Esophagus squamous epithelium (tissue), 5 donors: Measurements from ENCODE around the gene SNTB2. TPM values are rescaled to one million over a fixed set of nuclear protein-coding genes. Genes with fewer than 3 reads are reported as not detected.
A peak's percentile ranks its signal among the peaks of the same experiment; 100 is the strongest.
"Not testable (repeated sequence)": the region's sequence is repeated elsewhere in the genome, so short reads cannot be mapped to it uniquely, and the experiment has no call there.

Experiments
- DNase-seq: peaks from one replicate; lab custom pipeline; 2025; lab: John Stamatoyannopoulos, UW
- H3K27ac ChIP-seq, 4 donors: fragments of 200-600 bp; sonication (generic); one replicate each; pipeline ENCODE4 v1.5.1; 2016 to 2019; ENCODE audit warnings: mild to moderate bottlenecking in 1 of 4
- H3K27me3 ChIP-seq, 4 donors: fragments of 200-600 bp; sonication (generic); 1 replicate in 3 of 4; 2 replicates in 1 of 4; pipeline versions ENCODE4 v1.5.1 to v1.6.0; 2017 to 2021; ENCODE audit warnings: antibody characterized with exemption in 1 of 4
- H3K36me3 ChIP-seq, 3 donors: fragments of 200-600 bp; sonication (generic); one replicate each; pipeline ENCODE4 v1.5.1; 2016 to 2019
- H3K4me1 ChIP-seq, 3 donors: fragments of 200-600 bp; sonication (generic); one replicate each; pipeline ENCODE4 v1.5.1; 2017 to 2019
- H3K4me3 ChIP-seq, 4 donors: fragments of 200-600 bp; sonication (generic); 1 replicate in 3 of 4; 2 replicates in 1 of 4; pipeline ENCODE4 v1.5.1; 2016 to 2019; ENCODE audit warnings: mild to moderate bottlenecking in 2 of 4, moderate library complexity in 1 of 4
- H3K9me3 ChIP-seq, 3 donors: fragments of 200-600 bp; sonication (generic); one replicate each; pipeline ENCODE4 v1.5.1; 2016 to 2019
- CTCF ChIP-seq, 6 experiments: fragments of 450-650 bp in 4 of 6; fragments of 200-600 bp in 2 of 6; sonication (generic) in 2 of 6; IDR thresholded peaks; one replicate each; pipeline ENCODE4 v1.5.1; 2016 to 2019; ENCODE audit warnings: antibody characterized with exemption in 6 of 6, mild to moderate bottlenecking in 4 of 6, moderate library complexity in 4 of 6
- POLR2A ChIP-seq, 4 donors: fragments of 450-650 bp; IDR thresholded peaks; one replicate each; pipeline ENCODE4 v1.6.1; 2017; ENCODE audit warnings: antibody characterized with exemption in 4 of 4, mild to moderate bottlenecking in 4 of 4, moderate library complexity in 3 of 4
- WGBS, 2 donors: methylation state at CpG; one replicate each; pipeline ENCODE4 v1.1.5; 2018; 5-methylcytosine and 5-hydroxymethylcytosine counted together
- intact Hi-C: fragments of 100-400 bp; cut with DNase I; formaldehyde crosslinking; loops from one replicate; pipeline ENCODE4 v1.15.0; 2022
- total RNA-seq, 4 donors: library from RNA; depleted of rRNA; stranded (reverse); fragments of >200 nt; gene quantifications; one replicate each; pipeline ENCODE4 v1.1.0, GENCODE V29; 2016
- donor health status: DM: yes; HTN: yes; CAD: no.

Gene SNTB2
- total RNA-seq: 10 to 100 TPM; 25.5 to 49.6 (median 25.9) TPM

GRCh38 chr16:69186642-69187445 lies at the start of gene SNTB2:
TSS of gene SNTB2 (plus strand) at chr16:69187164. CDS start at chr16:69187167, 3 bp downstream.
- 0% methylated on average over 1 to 6 of the region's 69 CpGs for WGBS, 2 donors
- TF ChIP-seq POLR2A (IDR thresholded peaks at IDR 0.05): peak in 3 of 4 donors; percentile 82 to 93 (median 90)
- no peak for TF ChIP-seq CTCF (IDR thresholded peaks at IDR 0.05)
- Histone ChIP-seq H3K4me1 (peaks cover 11 to 89% (median 45%) of the 10 kb centered on the region in 3 donors), H3K4me3 (peak within 1 kb of the TSS; percentile 72 to 91 (median 78)), H3K27me3 (no peaks in the 10 kb centered on the region), H3K27ac (peak within 1 kb of the TSS; percentile 88 to 99 (median 98)), H3K36me3 (no peaks in the 10 kb centered on the region), H3K9me3 (no peaks in the 10 kb centered on the region)
- intact Hi-C loops: no loop called here
- DNase-seq: peak; percentile 57

GRCh38 chr16:69138608-69139007 lies 48.4 kb upstream of the SNTB2 start:
- Histone ChIP-seq H3K9me3 (no peaks in the 10 kb centered on the region), H3K4me3 (no peak overlapping the region), H3K36me3 (peaks cover 0 to 78% (median 25%) of the 10 kb centered on the region in 3 donors), H3K4me1 (peaks cover 5 to 20% (median 8%) of the 10 kb centered on the region in 3 donors), H3K27ac (no peak overlapping the region), H3K27me3 (no peaks in the 10 kb centered on the region)
- intact Hi-C loops: no loop called here
- 70 to 83% methylated on average over 2 of the region's 2 CpGs for WGBS, 2 donors
- TF ChIP-seq POLR2A (IDR thresholded peaks at IDR 0.05) (no peak), CTCF (IDR thresholded peaks at IDR 0.05) (no peak)
- DNase-seq: no peak

- peaks cover 0 to 87% (median 27%) of the 10 kb centered on the region in 3 donors for H3K36me3 ChIP-seq
- H3K9me3 ChIP-seq, intact Hi-C loops, H3K4me3 ChIP-seq, H3K27me3 ChIP-seq, H3K27ac ChIP-seq, DNase-seq: not testable (repeated sequence)
- WGBS, 2 donors: 90 to 99% methylated on average over 7 of the region's 7 CpGs
- peaks cover 0 to 11% (median 0%) of the 10 kb centered on the region in 3 donors for H3K4me1 ChIP-seq
These were observed 47.5 kb upstream of the SNTB2 start for GRCh38 chr16:69139464-69139863.

GRCh38 chr16:69141014-69141413 lies 46.0 kb upstream of the SNTB2 start:
- 89 to 93% methylated on average over 5 of the region's 5 CpGs for WGBS, 2 donors
- no peak for TF ChIP-seq POLR2A (IDR thresholded peaks at IDR 0.05)
- no peak for TF ChIP-seq CTCF (IDR thresholded peaks at IDR 0.05)
- intact Hi-C loops: no loop called here
- Histone ChIP-seq H3K4me3 (no peak overlapping the region), H3K4me1 (no peaks in the 10 kb centered on the region), H3K27me3 (no peaks in the 10 kb centered on the region), H3K9me3 (no peaks in the 10 kb centered on the region), H3K36me3 (peaks cover 0 to 100% (median 35%) of the 10 kb centered on the region in 3 donors), H3K27ac (no peak overlapping the region)
- DNase-seq: no peak

- no peak for TF ChIP-seq CTCF (IDR thresholded peaks at IDR 0.05)
- no peak for TF ChIP-seq POLR2A (IDR thresholded peaks at IDR 0.05)
- DNase-seq: no peak
- H3K27ac ChIP-seq: no peak overlapping the region
- no peaks in the 10 kb centered on the region for H3K27me3 ChIP-seq
- no peaks in the 10 kb centered on the region for H3K9me3 ChIP-seq
- intact Hi-C loops: no loop called here
- peaks cover 0 to 100% (median 35%) of the 10 kb centered on the region in 3 donors for H3K36me3 ChIP-seq
- H3K4me3 ChIP-seq: no peak overlapping the region
- WGBS, 2 donors: 85 to 86% methylated on average over 4 of the region's 4 CpGs
- no peaks in the 10 kb centered on the region for H3K4me1 ChIP-seq
These were observed 45.0 kb upstream of the SNTB2 start for GRCh38 chr16:69141936-69142335.
